H1 (cell line): ENCODE results near the gene SPOCK1. TPM values are rescaled to one million over a fixed set of nuclear protein-coding genes. Genes with fewer than 3 reads are reported as not detected.

Experiments used
- CTCF ChIA-PET: fragments of 300-600 bp; sonication (Branson Sonifier 250); formaldehyde crosslinking; loops from one replicate; lab custom pipeline; 2021; ENCODE audit not compliant: partially characterized antibody; lab: Charles Lee
- POLR2A ChIA-PET: fragments of 300-600 bp; sonication (Branson Sonifier 250); formaldehyde crosslinking; loops from one replicate; lab custom pipeline; 2021; ENCODE audit warnings: inconsistent platforms; ENCODE audit not compliant: partially characterized antibody; lab: Charles Lee
- DNase-seq, 2 experiments: peaks; one replicate each; pipeline versions ENCODE4 v3.0.0 to v3.0.0-alpha.2; 2010 to 2022; ENCODE audit warnings: low spot score in 2 of 2, low read depth in 1 of 2, mixed read lengths in 1 of 2
- FAIRE-seq: peaks from 2 replicates; lab custom pipeline; 2011; peaks lifted over from hg19 to GRCh38; lab: Jason Lieb, UNC
- H2AFZ ChIP-seq: 2 replicates; pipeline ENCODE4 v1.8.1; 2012; ENCODE audit warnings: low read length, inconsistent platforms
- H2AK5ac ChIP-seq: 2 replicates; pipeline ENCODE4 v1.6.1; 2013; ENCODE audit warnings: low read depth, low read length
- H2BK120ac ChIP-seq: replicated peaks from 2 replicates; pipeline ENCODE3; 2013; ENCODE audit warnings: low read depth, low read length, inconsistent platforms
- H2BK12ac ChIP-seq: 2 replicates; pipeline ENCODE4 v1.6.1; 2013; ENCODE audit warnings: low read depth, low read length
- H2BK15ac ChIP-seq: 2 replicates; pipeline ENCODE4 v1.6.1; 2013; ENCODE audit warnings: low read length
- H2BK20ac ChIP-seq: 2 replicates; pipeline ENCODE4 v1.6.1; 2013; ENCODE audit warnings: low read length
- H2BK5ac ChIP-seq: 2 replicates; pipeline ENCODE4 v1.6.1; 2013; ENCODE audit warnings: low read depth, low read length
- H3K14ac ChIP-seq: 2 replicates; pipeline ENCODE4 v1.6.1; 2013; ENCODE audit warnings: inconsistent platforms; ENCODE audit not compliant: insufficient read length
- H3K18ac ChIP-seq: 2 replicates; pipeline ENCODE4 v1.6.1; 2013; ENCODE audit warnings: low read length; ENCODE audit errors: extremely low read depth
- H3K23ac ChIP-seq: 2 replicates; pipeline ENCODE4 v1.6.1; 2013; ENCODE audit warnings: inconsistent platforms; ENCODE audit not compliant: insufficient read length
- H3K23me2 ChIP-seq: 2 replicates; pipeline ENCODE4 v1.6.1; 2013; ENCODE audit warnings: low read depth, low read length
- H3K27ac ChIP-seq: 2 replicates; pipeline ENCODE4 v1.6.1; 2011; ENCODE audit warnings: low read depth, low read length, inconsistent platforms
- H3K27me3 ChIP-seq, 4 experiments: replicated peaks in 1 of 4; 1 replicate in 1 of 4; 2 replicates in 3 of 4; pipeline versions ENCODE4 v1.6.1 to v1.8.1; 2011 to 2013; ENCODE audit warnings: low read length in 3 of 4, mild to moderate bottlenecking in 3 of 4, inconsistent platforms in 2 of 4, mixed read lengths in 2 of 4, moderate library complexity in 1 of 4; ENCODE audit not compliant: control insufficient read depth in 3 of 4, insufficient read depth in 3 of 4; ENCODE audit errors: extremely low read depth in 1 of 4
- H3K36me3 ChIP-seq, 4 experiments: 2 replicates each; pipeline versions ENCODE4 v1.6.1 to v1.8.1; 2011 to 2013; ENCODE audit warnings: mild to moderate bottlenecking in 4 of 4, low read length in 3 of 4, moderate library complexity in 2 of 4, control low read depth in 1 of 4, inconsistent platforms in 1 of 4; ENCODE audit not compliant: insufficient read depth in 4 of 4, control insufficient read depth in 2 of 4
- H3K4ac ChIP-seq: replicated peaks from 2 replicates; pipeline ENCODE3; 2013; ENCODE audit warnings: low read length, low read depth, mixed read lengths, inconsistent platforms; ENCODE audit not compliant: insufficient read length
- H3K4me1 ChIP-seq, 4 experiments: replicated peaks in 1 of 4; 1 replicate in 1 of 4; 2 replicates in 3 of 4; pipeline versions ENCODE4 v1.6.1 to v1.8.1; 2011 to 2013; ENCODE audit warnings: low read length in 3 of 4, inconsistent platforms in 2 of 4, mixed read lengths in 1 of 4; ENCODE audit not compliant: insufficient read depth in 4 of 4, control insufficient read depth in 3 of 4
- H3K4me2 ChIP-seq, 2 experiments: 2 replicates each; pipeline versions ENCODE4 v1.6.1 to v1.8.1; 2011 to 2013; ENCODE audit warnings: low read depth in 2 of 2, low read length in 2 of 2, control low read depth in 1 of 2, inconsistent platforms in 1 of 2, mild to moderate bottlenecking in 1 of 2; ENCODE audit not compliant: insufficient read depth in 1 of 2
- H3K4me3 ChIP-seq, 4 experiments: fragments of 200-600, 300-600 bp in 1 of 4; sonication (generic), shearing (Covaris generic), sonication (Bioruptor Twin) in 1 of 4; 2 replicates each; pipeline versions ENCODE4 v1.5.1 to v1.8.1; 2011 to 2016; ENCODE audit warnings: low read length in 4 of 4, low read depth in 3 of 4, control low read depth in 2 of 4, inconsistent platforms in 2 of 4, mild to moderate bottlenecking in 2 of 4, mixed read lengths in 1 of 4, moderate library complexity in 1 of 4; ENCODE audit not compliant: insufficient read depth in 2 of 4; ENCODE audit errors: extremely low read depth in 1 of 4
- H3K56ac ChIP-seq: replicated peaks from 2 replicates; pipeline ENCODE3; 2013; ENCODE audit warnings: low read depth, mild to moderate bottlenecking, mixed read lengths, low read length, inconsistent platforms; ENCODE audit not compliant: insufficient read length
- H3K79me1 ChIP-seq: 2 replicates; pipeline ENCODE4 v1.6.1; 2013; ENCODE audit warnings: low read depth, low read length, control low read depth
- H3K79me2 ChIP-seq, 2 experiments: 2 replicates each; pipeline versions ENCODE4 v1.6.1 to v1.8.1; 2012 to 2013; ENCODE audit warnings: low read length in 2 of 2, mild to moderate bottlenecking in 2 of 2, inconsistent platforms in 1 of 2; ENCODE audit not compliant: insufficient read depth in 2 of 2, control insufficient read depth in 1 of 2
- H3K9ac ChIP-seq, 4 experiments: replicated peaks in 1 of 4; 1 replicate in 1 of 4; 2 replicates in 3 of 4; pipeline versions ENCODE4 v1.6.1 to v1.8.1; 2011 to 2013; ENCODE audit warnings: low read depth in 3 of 4, low read length in 3 of 4, control low read depth in 2 of 4, mild to moderate bottlenecking in 2 of 4, moderate library complexity in 2 of 4, inconsistent platforms in 1 of 4; ENCODE audit errors: extremely low read depth in 1 of 4
- H3K9me3 ChIP-seq, 2 experiments: 2 replicates each; pipeline versions ENCODE4 v1.6.1 to v1.8.1; 2012 to 2013; ENCODE audit warnings: mild to moderate bottlenecking in 2 of 2, moderate library complexity in 2 of 2, control low read depth in 1 of 2, inconsistent platforms in 1 of 2, low read depth in 1 of 2, low read length in 1 of 2, mixed read lengths in 1 of 2; ENCODE audit not compliant: insufficient read depth in 2 of 2
- H4K20me1 ChIP-seq, 2 experiments: replicated peaks in 1 of 2; 2 replicates each; pipeline versions ENCODE3 to v1.8.1; 2011 to 2013; ENCODE audit warnings: inconsistent platforms in 2 of 2, low read length in 2 of 2, mild to moderate bottlenecking in 1 of 2; ENCODE audit not compliant: insufficient read depth in 2 of 2, control insufficient read depth in 1 of 2
- H4K5ac ChIP-seq: 2 replicates; pipeline ENCODE4 v1.6.1; 2013; ENCODE audit warnings: low read length, low read depth, mixed read lengths, inconsistent platforms; ENCODE audit not compliant: insufficient read length
- H4K8ac ChIP-seq: 2 replicates; pipeline ENCODE4 v1.8.0; 2013; ENCODE audit warnings: mild to moderate bottlenecking, moderate library complexity, low read length, inconsistent platforms; ENCODE audit not compliant: insufficient read depth; ENCODE audit errors: extremely low read depth
- H4K91ac ChIP-seq: replicated peaks from 2 replicates; pipeline ENCODE3; 2013; ENCODE audit warnings: low read length, mixed read lengths, inconsistent platforms; ENCODE audit not compliant: insufficient read length
- CEBPB ChIP-seq: IDR thresholded peaks from 2 replicates; pipeline ENCODE4 v1.6.1; 2012; ENCODE audit warnings: low read depth, low read length
- GTF2F1 ChIP-seq: IDR thresholded peaks from 2 replicates; pipeline ENCODE4 v1.6.1; 2012; ENCODE audit warnings: low read depth, low read length, improper control_type of control experiment, borderline replicate concordance
- KDM1A ChIP-seq: fragments of 200-600, 300-600 bp; sonication (generic); IDR thresholded peaks from 2 replicates; pipeline ENCODE4 v1.7.1; 2016; ENCODE audit warnings: mild to moderate bottlenecking, low read length, borderline replicate concordance
- MAFK ChIP-seq: IDR thresholded peaks from 2 replicates; pipeline ENCODE4 v1.6.1; 2012; ENCODE audit warnings: low read depth, mild to moderate bottlenecking, improper control_type of control experiment, low read length
- POU5F1 ChIP-seq: IDR thresholded peaks from 2 replicates; pipeline ENCODE4 v1.6.1; 2011; ENCODE audit warnings: low read depth, mild to moderate bottlenecking, low read length, moderate library complexity
- RNF2 ChIP-seq: fragments of 200-900, 300-1000 bp; sonication (generic); IDR thresholded peaks from 2 replicates; pipeline ENCODE4 v1.7.1; 2016; ENCODE audit warnings: borderline replicate concordance, low read depth, mild to moderate bottlenecking, antibody characterized with exemption, low read length; ENCODE audit not compliant: poor library complexity, severe bottlenecking; ENCODE audit errors: missing control alignments
- SIRT6 ChIP-seq: IDR thresholded peaks from one replicate; pipeline ENCODE4 v1.7.1; 2012; ENCODE audit warnings: low read length, inconsistent platforms
- SIX5 ChIP-seq: IDR thresholded peaks from 2 replicates; pipeline ENCODE4 v1.6.1; 2011; ENCODE audit warnings: mild to moderate bottlenecking, low read depth, low read length
- SUZ12 ChIP-seq: fragments of 200-600 bp; sonication (generic); IDR thresholded peaks from 2 replicates; pipeline ENCODE4 v1.6.1; 2012; ENCODE audit warnings: mild to moderate bottlenecking, inconsistent platforms, low read length, moderate library complexity, mixed read lengths
- TEAD4 ChIP-seq: IDR thresholded peaks from 2 replicates; pipeline ENCODE4 v1.6.1; 2012; ENCODE audit warnings: low read depth, low read length, inconsistent platforms, mixed read lengths
- USF2 ChIP-seq: IDR thresholded peaks from 2 replicates; pipeline ENCODE4 v1.6.1; 2011; ENCODE audit warnings: low read length, improper control_type of control experiment
- YY1 ChIP-seq: IDR thresholded peaks from 2 replicates; pipeline ENCODE4 v1.6.1; 2011; ENCODE audit warnings: low read depth, mild to moderate bottlenecking, low read length
- ZNF274 ChIP-seq: IDR thresholded peaks from 2 replicates; pipeline ENCODE4 v1.7.0; 2012; ENCODE audit warnings: low read length, borderline replicate concordance; ENCODE audit errors: extremely low read depth
- WGBS, 2 experiments: shearing (Covaris generic) in 1 of 2; methylation state at CpG; one replicate each; pipeline versions ENCODE4 v1.1.6 to v1.1.7; 2013 to 2015; ENCODE audit warnings: low lambda C conversion rate in 2 of 2, mixed read lengths in 2 of 2, inconsistent platforms in 1 of 2, low coverage in 1 of 2, missing lambda C conversion rate in 1 of 2; ENCODE audit not compliant: insufficient replicate concordance in 2 of 2, insufficient coverage in 1 of 2, insufficient read length in 1 of 2; ENCODE audit errors: extremely low coverage in 1 of 2, missing lambda C conversion rate in 1 of 2; 5-methylcytosine and 5-hydroxymethylcytosine counted together
- polyA plus RNA-seq, 7 experiments: library from polyadenylated mRNA; depleted of rRNA in 3 of 7; stranded (reverse) in 5 of 7; unstranded in 2 of 7; fragments of >200 nt in 5 of 7; fragments of 200-250 nt in 2 of 7; gene quantifications; 1 replicate in 5 of 7; 2 replicates in 1 of 7; 4 replicates in 1 of 7; pipeline versions ENCODE4 v1.2.1 to v1.2.3, GENCODE V29; 2011 to 2013; ENCODE audit warnings: missing spikeins in 2 of 7, mixed read lengths in 2 of 7
- total RNA-seq: library from RNA; stranded (reverse); fragmentation: NEBNext Ultra II Directional; extraction: Animal tissue kit (Norgen Biotek cat#: 25700); gene quantifications from 2 replicates; pipeline ENCODE4 v1.2.1, GENCODE V29; 2021
- TF ChIP-seq, protein P1 (sequence below): IDR thresholded peaks from 2 replicates; pipeline ENCODE4 v1.6.1; 2012; ENCODE audit warnings: inconsistent platforms

SPOCK1 gene
- total and polyA plus RNA-seq, 2 of the 8 experiments (the other 6 are each of a cell fraction or from before 2014, with no cell fraction given) = 6.9 to 18.1 TPM

GRCh38 chr5:137022043-137022442 lies 477.1 kb downstream of the SPOCK1 start:
- WGBS, 2 experiments = 86% methylated on average over 3 of the region's 3 CpGs; no CpG with 5 or more reads in 1 of the 2 experiments
- Histone ChIP-seq H3K18ac (no peak overlapping the region), H3K4me2 (no peak overlapping the region), H3K27me3 (no peaks in the 10 kb centered on the region), H3K4me3 (no peak overlapping the region), H3K23ac (no peak overlapping the region), H3K9me3 (no peaks in the 10 kb centered on the region), H3K14ac (no peak overlapping the region), H2BK120ac (no peak overlapping the region), H2BK20ac (no peak overlapping the region), H3K4me1 (no peaks in the 10 kb centered on the region), H2AK5ac (no peak overlapping the region), H3K23me2 (no peaks in the 10 kb centered on the region), H2BK12ac (no peak overlapping the region), H4K8ac (no peak overlapping the region), H4K5ac (no peak overlapping the region), H3K36me3 (no peaks in the 10 kb centered on the region), H3K79me1 (no peaks in the 10 kb centered on the region), H3K9ac (no peak overlapping the region), H4K91ac (no peak overlapping the region), H4K20me1 (no peaks in the 10 kb centered on the region), H2BK15ac (no peak overlapping the region), H3K4ac (no peak overlapping the region), H2AFZ (no peak overlapping the region), H3K56ac (no peak overlapping the region), H3K27ac (no peak overlapping the region), H3K79me2 (no peaks in the 10 kb centered on the region), H2BK5ac (no peak overlapping the region)
- DNase-seq (no peak), FAIRE-seq (no peak)
- ChIA-PET POLR2A (no interaction called here), CTCF (interaction anchor here (0.6 to 1.2 kb wide), 6 partner anchors 10 to 325 kb away, joined by 3 to 4 read pairs (median 3); no protein-coding TSS in a partner anchor)
- TF ChIP-seq CEBPB (no peak), SIX5 (no peak), MAFK (no peak), KDM1A (no peak), POU5F1 (no peak), TEAD4 (no peak), GTF2F1 (no peak), SIRT6 (no peak), RNF2 (no peak), USF2 (no peak), SUZ12 (no peak), YY1 (no peak), ZNF274 (no peak)
- TF ChIP-seq, protein P1, sequence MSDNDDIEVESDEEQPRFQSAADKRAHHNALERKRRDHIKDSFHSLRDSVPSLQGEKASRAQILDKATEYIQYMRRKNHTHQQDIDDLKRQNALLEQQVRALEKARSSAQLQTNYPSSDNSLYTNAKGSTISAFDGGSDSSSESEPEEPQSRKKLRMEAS = no peak
